ENCODE results near the gene ZMYND15.

ZMYND15 gene

DNA sequence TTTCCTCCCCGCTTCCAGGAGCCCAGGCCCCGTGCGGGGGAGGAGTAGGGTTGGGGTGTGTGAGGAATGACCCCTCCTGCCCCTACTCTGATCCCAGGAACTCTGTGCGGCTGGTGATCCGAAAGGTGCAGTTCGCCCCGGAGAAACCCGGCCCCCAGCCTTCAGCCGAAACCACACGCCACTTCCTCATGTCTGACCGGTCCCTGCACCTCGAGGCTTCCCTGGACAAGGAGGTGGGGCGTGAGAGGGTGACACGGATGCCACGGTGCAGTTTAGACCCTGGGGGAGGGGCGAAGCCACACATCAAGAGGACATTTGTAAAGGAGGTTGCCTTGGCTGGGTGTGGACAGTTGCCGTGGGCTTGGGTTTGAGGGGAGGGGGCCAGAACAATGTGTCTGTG, 21.8 kb upstream of the ZMYND15 start:
- no peak for DNase-seq

DNA sequence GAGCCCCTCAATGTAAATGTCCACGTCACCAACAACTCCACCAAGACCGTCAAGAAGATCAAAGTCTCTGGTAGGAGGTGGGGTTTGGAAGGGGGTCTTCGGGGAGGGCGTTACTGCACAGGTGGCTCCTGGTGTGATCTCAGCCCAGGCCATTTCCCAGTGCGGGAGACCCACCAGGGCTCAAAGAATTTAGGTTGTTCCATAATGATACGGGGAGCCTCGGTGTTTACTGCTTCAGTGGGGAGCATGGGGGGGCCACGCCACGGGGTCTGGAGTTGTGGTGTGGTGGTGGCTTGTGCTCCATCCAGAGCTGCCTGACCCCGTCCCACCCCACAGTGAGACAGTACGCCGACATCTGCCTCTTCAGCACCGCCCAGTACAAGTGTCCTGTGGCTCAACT, 21.4 kb upstream of the ZMYND15 start:
- DNase-seq: no peak

GRCh38 chr17:4719146-4719545, 20.5 kb upstream of the ZMYND15 start:
- DNase-seq: no peak

DNA sequence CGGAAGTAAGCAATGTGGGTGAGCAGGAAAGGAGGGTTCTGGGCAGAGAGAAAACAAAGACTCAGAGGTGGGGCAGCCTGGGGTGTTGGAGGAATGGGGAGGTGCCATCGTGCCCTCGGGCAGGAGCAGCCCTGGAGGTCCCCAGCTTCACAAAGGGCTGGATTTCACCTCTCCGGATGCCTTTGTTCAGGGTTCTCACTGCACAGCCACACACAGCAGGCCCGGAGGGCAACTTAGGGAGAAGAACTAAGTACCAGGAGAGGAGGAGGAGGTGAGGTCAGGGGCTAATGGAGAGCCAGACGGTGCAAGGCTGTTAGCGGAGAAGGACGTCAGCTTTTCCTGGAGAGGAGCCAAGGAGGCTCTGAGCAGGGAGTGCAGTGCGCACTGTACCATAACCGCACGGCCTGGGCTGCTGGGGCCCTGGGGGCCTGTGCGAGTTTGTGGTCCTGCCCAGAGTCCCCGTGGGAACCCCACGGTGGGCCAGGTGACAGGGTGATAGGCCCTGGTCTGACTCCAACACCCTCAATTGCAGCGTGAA, 19.9 kb upstream of the ZMYND15 start:
- peak; percentile 28 for DNase-seq

- no peak for DNase-seq
Observed at GRCh38 chr17:4720787-4721186, 18.8 kb upstream of the ZMYND15 start.

GRCh38 chr17:4721203-4722135, 18.2 kb upstream of the ZMYND15 start:
- peak; percentile 38 for DNase-seq

GRCh38 chr17:4722678-4723240, 16.9 kb upstream of the ZMYND15 start:
- no peak for DNase-seq

DNA sequence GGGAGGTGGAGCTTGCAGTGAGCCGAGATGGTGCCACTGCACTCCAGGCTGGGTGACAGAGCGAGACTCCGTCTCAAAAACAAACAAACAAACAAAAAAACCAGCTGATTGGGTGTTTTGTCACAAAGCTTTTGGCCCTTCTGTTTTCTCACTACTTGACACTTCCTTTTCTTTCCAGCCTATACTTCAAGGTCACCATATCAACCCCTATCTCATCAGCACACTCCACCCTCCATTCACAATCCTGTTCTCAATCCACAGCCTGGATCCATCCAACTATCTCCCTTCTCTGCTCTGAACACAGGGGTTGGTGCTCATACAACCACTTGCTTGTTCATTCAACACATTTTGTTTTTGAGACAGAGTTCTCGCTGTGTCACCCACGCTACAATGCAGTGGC, 15.0 kb upstream of the ZMYND15 start:
- DNase-seq: no peak

- DNase-seq: no peak
Observed at GRCh38 chr17:4725646-4726310, 13.9 kb upstream of the ZMYND15 start.

- DNase-seq: no peak
Observed at GRCh38 chr17:4728124-4728523, 11.5 kb upstream of the ZMYND15 start.

- no peak for DNase-seq
Observed at GRCh38 chr17:4733073-4733531, 6.5 kb upstream of the ZMYND15 start.

DNA sequence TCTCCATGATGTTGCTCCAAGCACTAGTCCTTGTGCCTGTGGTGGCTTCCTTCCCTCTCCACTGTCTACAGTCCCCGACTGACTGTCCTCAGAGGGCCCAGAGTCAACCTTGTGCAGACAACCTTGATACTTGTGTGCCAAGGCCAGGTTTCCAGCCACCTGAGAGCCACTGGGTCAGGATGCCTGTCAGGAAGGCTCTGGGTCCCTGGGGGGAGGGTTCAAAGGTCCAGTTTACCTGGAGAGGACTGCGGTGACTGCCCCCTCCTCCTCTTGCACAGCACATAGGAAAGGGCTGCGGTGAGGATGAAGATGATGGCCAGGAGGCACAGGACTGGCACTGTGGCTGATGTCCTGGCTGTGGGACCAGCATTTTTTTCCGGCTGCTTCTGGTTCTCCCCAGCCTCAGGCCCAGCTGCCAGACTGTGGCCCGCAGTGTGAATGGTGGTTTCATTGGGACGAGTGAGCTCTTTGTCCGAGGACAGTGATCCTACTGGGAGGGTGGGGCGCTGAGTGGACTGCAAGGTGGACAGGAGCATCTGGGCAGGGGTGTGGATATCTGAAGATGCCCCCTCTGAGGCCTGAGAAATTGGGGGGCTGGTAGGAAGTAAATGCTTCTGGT, 4.7 kb upstream of the ZMYND15 start:
- DNase-seq: no peak

GRCh38 chr17:4735876-4736651, 3.6 kb upstream of the ZMYND15 start:
- DNase-seq: no peak

GRCh38 chr17:4738136-4739121, 1.2 kb upstream of the ZMYND15 start:
- no peak for DNase-seq

- no peak for DNase-seq
Observed at GRCh38 chr17:4740025-4740351, 355 bp downstream of the ZMYND15 start.

GRCh38 chr17:4740584-4740983, 951 bp downstream of the ZMYND15 start:
- no peak for DNase-seq

DNA sequence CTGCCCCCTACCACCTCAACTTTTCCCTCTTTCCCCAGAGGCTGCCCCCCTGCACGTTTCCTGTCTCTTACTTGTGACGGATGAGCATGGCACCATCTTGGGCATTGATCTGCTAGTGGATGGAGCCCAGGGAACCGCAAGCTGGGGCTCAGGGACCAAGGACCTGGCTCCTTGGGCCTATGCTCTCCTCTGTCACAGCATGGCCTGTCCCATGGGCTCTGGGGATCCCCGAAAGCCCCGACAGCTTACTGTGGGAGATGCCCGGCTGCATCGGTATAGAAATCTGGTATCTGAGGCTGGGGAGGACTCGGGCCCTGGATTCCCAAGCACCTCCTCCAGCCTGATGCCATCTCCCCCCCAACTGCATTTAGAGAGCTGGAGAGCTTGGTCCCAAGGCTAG, 1.9 kb downstream of the ZMYND15 start:
- DNase-seq: no peak

GRCh38 chr17:4742133-4742532, 2.5 kb downstream of the ZMYND15 start:
- DNase-seq: no peak

DNA sequence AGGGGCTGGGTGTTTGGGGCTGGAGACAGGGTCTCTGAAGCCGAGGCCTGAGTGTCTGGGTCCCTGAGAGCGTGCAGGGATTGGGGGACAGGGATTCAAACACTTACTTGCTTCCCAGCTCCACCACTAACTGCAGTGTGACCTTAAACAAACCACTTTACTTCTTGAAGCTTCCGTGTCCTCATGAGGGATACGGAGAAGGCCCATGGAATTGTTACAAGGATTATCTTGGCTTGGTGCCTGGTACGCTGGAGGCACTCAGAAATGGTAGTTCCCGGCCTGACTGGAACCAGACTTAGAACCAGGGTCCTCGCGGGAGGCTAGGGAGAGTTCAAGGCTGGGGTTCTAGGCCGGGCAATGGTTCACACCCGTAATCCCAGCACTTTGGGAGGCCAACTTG, 3.0 kb downstream of the ZMYND15 start:
- no peak for DNase-seq

GRCh38 chr17:4743216-4743615, 3.6 kb downstream of the ZMYND15 start:
- no peak for DNase-seq

- DNase-seq: no peak
Observed at GRCh38 chr17:4743898-4744297, 4.3 kb downstream of the ZMYND15 start.
